Measurements from ENCODE around the gene GZMA.

Gene GZMA

GRCh38 chr5:55108661-55109060, 6.2 kb downstream of the GZMA start:
- no peaks in the 10 kb centered on the region for H4K20me1 ChIP-seq (ENCODE audit: insufficient read depth, low read length)
- H3K4me2 ChIP-seq (ENCODE audit: low read length), result no peak overlapping the region
- H3F3A ChIP-seq (ENCODE audit: insufficient read depth, low read length), result no peaks in the 10 kb centered on the region
- H3K27me3 ChIP-seq (ENCODE audit: insufficient read depth, low read length), result no peaks in the 10 kb centered on the region
- H3K4me1 ChIP-seq (ENCODE audit: insufficient read depth, low read length, severe bottlenecking), result no peaks in the 10 kb centered on the region
- H3K9ac ChIP-seq (ENCODE audit: low read length), result no peak overlapping the region
- H3K9me3 ChIP-seq (ENCODE audit: low read length), result 0 out of 2 replicates have a peak, but pooled peaks cover 2% of the 10 kb centered on the region
- H3K4me3 ChIP-seq (ENCODE audit: low read depth, low read length, poor library complexity, severe bottlenecking), result no peak overlapping the region
- TF ChIP-seq CTCF (IDR thresholded peaks at IDR 0.05; ENCODE audit: low read length), result no peak
- no peak for TF ChIP-seq EZH2 (IDR thresholded peaks at IDR 0.05; ENCODE audit: borderline replicate concordance, low read length)
- no peaks in the 10 kb centered on the region for H3K9me2 ChIP-seq (ENCODE audit: low read depth, low read length)
- no peaks in the 10 kb centered on the region for H3K36me3 ChIP-seq (ENCODE audit: insufficient read depth, low read length)
- H3K27ac ChIP-seq (ENCODE audit: low read depth, low read length, poor library complexity, severe bottlenecking), result no peak overlapping the region
- no peak overlapping the region for H2AFZ ChIP-seq (ENCODE audit: low read length)
- no peaks in the 10 kb centered on the region for H3K79me2 ChIP-seq (ENCODE audit: insufficient read depth, low read length)

GRCh38 chr5:55110217-55110616, 7.8 kb downstream of the GZMA start:
- Histone ChIP-seq H3K4me3 (ENCODE audit: low read depth, low read length, poor library complexity, severe bottlenecking) (no peak overlapping the region), H3K4me2 (ENCODE audit: low read length) (no peak overlapping the region), H3K9me2 (ENCODE audit: low read depth, low read length) (no peaks in the 10 kb centered on the region), H3K9ac (ENCODE audit: low read length) (no peak overlapping the region), H3K36me3 (ENCODE audit: insufficient read depth, low read length) (no peaks in the 10 kb centered on the region), H3K79me2 (ENCODE audit: insufficient read depth, low read length) (no peaks in the 10 kb centered on the region), H3K4me1 (ENCODE audit: insufficient read depth, low read length, severe bottlenecking) (no peaks in the 10 kb centered on the region), H3K27me3 (ENCODE audit: insufficient read depth, low read length) (no peaks in the 10 kb centered on the region), H4K20me1 (ENCODE audit: insufficient read depth, low read length) (no peaks in the 10 kb centered on the region), H3K9me3 (ENCODE audit: low read length) (0 out of 2 replicates have a peak, but pooled peaks cover 2% of the 10 kb centered on the region), H3K27ac (ENCODE audit: low read depth, low read length, poor library complexity, severe bottlenecking) (no peak overlapping the region), H2AFZ (ENCODE audit: low read length) (no peak overlapping the region), H3F3A (ENCODE audit: insufficient read depth, low read length) (no peaks in the 10 kb centered on the region)
- TF ChIP-seq EZH2 (IDR thresholded peaks at IDR 0.05; ENCODE audit: borderline replicate concordance, low read length), result no peak
- TF ChIP-seq CTCF (IDR thresholded peaks at IDR 0.05; ENCODE audit: low read length), result no peak

GRCh38 chr5:55113327-55113726, 10.9 kb downstream of the GZMA start:
- H3F3A ChIP-seq (ENCODE audit: insufficient read depth, low read length), result no peaks in the 10 kb centered on the region
- TF ChIP-seq CTCF (IDR thresholded peaks at IDR 0.05; ENCODE audit: low read length) (no peak), EZH2 (IDR thresholded peaks at IDR 0.05; ENCODE audit: borderline replicate concordance, low read length) (no peak)
- no peak overlapping the region for H3K9ac ChIP-seq (ENCODE audit: low read length)
- no peaks in the 10 kb centered on the region for H3K27me3 ChIP-seq (ENCODE audit: insufficient read depth, low read length)
- no peak overlapping the region for H3K27ac ChIP-seq (ENCODE audit: low read depth, low read length, poor library complexity, severe bottlenecking)
- no peaks in the 10 kb centered on the region for H3K36me3 ChIP-seq (ENCODE audit: insufficient read depth, low read length)
- no peaks in the 10 kb centered on the region for H3K9me2 ChIP-seq (ENCODE audit: low read depth, low read length)
- H3K4me1 ChIP-seq (ENCODE audit: insufficient read depth, low read length, severe bottlenecking), result no peaks in the 10 kb centered on the region
- no peaks in the 10 kb centered on the region for H4K20me1 ChIP-seq (ENCODE audit: insufficient read depth, low read length)
- 0 out of 2 replicates have a peak, but pooled peaks cover 2% of the 10 kb centered on the region for H3K9me3 ChIP-seq (ENCODE audit: low read length)
- no peak overlapping the region for H3K4me3 ChIP-seq (ENCODE audit: low read depth, low read length, poor library complexity, severe bottlenecking)
- no peaks in the 10 kb centered on the region for H3K79me2 ChIP-seq (ENCODE audit: insufficient read depth, low read length)
- no peak overlapping the region for H2AFZ ChIP-seq (ENCODE audit: low read length)
- H3K4me2 ChIP-seq (ENCODE audit: low read length), result no peak overlapping the region
